ENCODE measurements around the gene VRK2. TPM values are rescaled to one million over a fixed set of nuclear protein-coding genes. Genes with fewer than 3 reads are reported as not detected.

Gene VRK2
- total RNA-seq, 1 donor from 2014 or later: 7.2 TPM

GRCh38 chr2:58025150-58025933, 21.3 kb upstream of the VRK2 start:
- DNase-seq: no peak
- Mint-ChIP-seq H3K27ac (ENCODE audit: unreplicated experiment) (no peak overlapping the region), H3K27me3 (ENCODE audit: unreplicated experiment) (no peaks in the 10 kb centered on the region), H3K4me1 (ENCODE audit: low read depth, unreplicated experiment) (no peaks in the 10 kb centered on the region), H3K4me3 (ENCODE audit: unreplicated experiment) (no peak overlapping the region), H3K36me3 (ENCODE audit: unreplicated experiment) (no peaks in the 10 kb centered on the region), H3K9me3 (ENCODE audit: unreplicated experiment) (no peaks in the 10 kb centered on the region)
- no peak for TF ChIP-seq CTCF (IDR thresholded peaks at IDR 0.05; ENCODE audit: partially characterized antibody, unreplicated experiment)

GRCh38 chr2:58027029-58027428, 19.6 kb upstream of the VRK2 start:
- Mint-ChIP-seq H3K27ac (ENCODE audit: unreplicated experiment) (no peak overlapping the region), H3K4me3 (ENCODE audit: unreplicated experiment) (no peak overlapping the region), H3K4me1 (ENCODE audit: low read depth, unreplicated experiment) (no peaks in the 10 kb centered on the region), H3K9me3 (ENCODE audit: unreplicated experiment) (no peaks in the 10 kb centered on the region), H3K36me3 (ENCODE audit: unreplicated experiment) (no peaks in the 10 kb centered on the region), H3K27me3 (ENCODE audit: unreplicated experiment) (peaks cover 1% of the 10 kb centered on the region)
- no peak for DNase-seq
- TF ChIP-seq CTCF (IDR thresholded peaks at IDR 0.05; ENCODE audit: partially characterized antibody, unreplicated experiment): no peak

- Mint-ChIP-seq H3K4me1 (ENCODE audit: low read depth, unreplicated experiment) (no peaks in the 10 kb centered on the region), H3K4me3 (ENCODE audit: unreplicated experiment) (no peak overlapping the region), H3K9me3 (ENCODE audit: unreplicated experiment) (no peaks in the 10 kb centered on the region), H3K27ac (ENCODE audit: unreplicated experiment) (no peak overlapping the region), H3K27me3 (ENCODE audit: unreplicated experiment) (peaks cover 1% of the 10 kb centered on the region), H3K36me3 (ENCODE audit: unreplicated experiment) (no peaks in the 10 kb centered on the region)
- TF ChIP-seq CTCF (IDR thresholded peaks at IDR 0.05; ENCODE audit: partially characterized antibody, unreplicated experiment): no peak
- DNase-seq: no peak
Measured at GRCh38 chr2:58030771-58031170, 15.8 kb upstream of the VRK2 start.

GRCh38 chr2:58032016-58032763, 14.4 kb upstream of the VRK2 start:
- no peaks in the 10 kb centered on the region for H3K9me3 Mint-ChIP-seq (ENCODE audit: unreplicated experiment)
- H3K27ac Mint-ChIP-seq (ENCODE audit: unreplicated experiment): no peak overlapping the region
- H3K4me3 Mint-ChIP-seq (ENCODE audit: unreplicated experiment): no peak overlapping the region
- H3K36me3 Mint-ChIP-seq (ENCODE audit: unreplicated experiment): no peaks in the 10 kb centered on the region
- H3K4me1 Mint-ChIP-seq (ENCODE audit: low read depth, unreplicated experiment): no peaks in the 10 kb centered on the region
- H3K27me3 Mint-ChIP-seq (ENCODE audit: unreplicated experiment): peaks cover 1% of the 10 kb centered on the region
- no peak for DNase-seq
- no peak for TF ChIP-seq CTCF (IDR thresholded peaks at IDR 0.05; ENCODE audit: partially characterized antibody, unreplicated experiment)

- Mint-ChIP-seq H3K4me3 (ENCODE audit: unreplicated experiment) (no peak overlapping the region), H3K27ac (ENCODE audit: unreplicated experiment) (no peak overlapping the region), H3K36me3 (ENCODE audit: unreplicated experiment) (no peaks in the 10 kb centered on the region), H3K27me3 (ENCODE audit: unreplicated experiment) (peaks cover 1% of the 10 kb centered on the region), H3K9me3 (ENCODE audit: unreplicated experiment) (no peaks in the 10 kb centered on the region), H3K4me1 (ENCODE audit: low read depth, unreplicated experiment) (no peaks in the 10 kb centered on the region)
- no peak for DNase-seq
- TF ChIP-seq CTCF (IDR thresholded peaks at IDR 0.05; ENCODE audit: partially characterized antibody, unreplicated experiment): no peak
Measured at GRCh38 chr2:58032764-58033080, 13.9 kb upstream of the VRK2 start.
